Endothelial cell of umbilical vein (primary cell): ENCODE results near the gene CLEC20A. TPM values are rescaled to one million over a fixed set of nuclear protein-coding genes. Genes with fewer than 3 reads are reported as not detected.

Experiments used
- BruUV-seq: library from RNA; stranded (reverse); fragments of 400-500 nt; replicated peaks from 2 replicates; lab custom pipeline; 2021; lab: Mats Ljungman, UMichigan
- CTCF ChIA-PET: fragments of 300-600, 350-600 bp; sonication (Branson Sonifier 250); formaldehyde crosslinking; loops from one replicate; lab custom pipeline; 2021; ENCODE audit warnings: antibody characterized with exemption, inconsistent platforms; lab: Charles Lee
- POLR2A ChIA-PET: fragments of 300-600, 350-600 bp; sonication (Branson Sonifier 250); formaldehyde crosslinking; loops from one replicate; lab custom pipeline; 2021; ENCODE audit warnings: antibody characterized with exemption, inconsistent platforms; lab: Charles Lee
- DNase-seq: peaks from one replicate; pipeline ENCODE4 v3.0.0-alpha.2; 2011; ENCODE audit warnings: low read depth, low spot score
- FAIRE-seq: peaks from 2 replicates; lab custom pipeline; 2011; peaks lifted over from hg19 to GRCh38; lab: Jason Lieb, UNC
- H2AFZ ChIP-seq: 2 replicates; pipeline ENCODE4 v1.6.0; 2012; ENCODE audit warnings: low read depth, low read length, control low read depth, inconsistent platforms
- H3K27ac ChIP-seq: 2 replicates; pipeline ENCODE4 v1.5.1; 2011; ENCODE audit warnings: low read depth, mild to moderate bottlenecking, control low read depth, low read length, moderate library complexity; ENCODE audit not compliant: insufficient read depth
- H3K27me3 ChIP-seq, 2 experiments: 2 replicates each; pipeline versions ENCODE4 v1.6.0 to v1.6.1; 2011; ENCODE audit warnings: low read length in 2 of 2, mixed read lengths in 1 of 2; ENCODE audit not compliant: control insufficient read depth in 2 of 2, insufficient read depth in 2 of 2
- H3K36me3 ChIP-seq, 2 experiments: 2 replicates in 1 of 2; 3 replicates in 1 of 2; pipeline ENCODE4 v1.5.1; 2011; ENCODE audit warnings: low read length in 2 of 2, mild to moderate bottlenecking in 1 of 2, moderate library complexity in 1 of 2; ENCODE audit not compliant: control insufficient read depth in 2 of 2, insufficient read depth in 2 of 2; ENCODE audit errors: extremely low read depth in 1 of 2
- H3K4me1 ChIP-seq: 3 replicates; pipeline ENCODE4 v1.5.1; 2011; ENCODE audit warnings: mild to moderate bottlenecking, low read length; ENCODE audit not compliant: control insufficient read depth, insufficient read depth; ENCODE audit errors: extremely low read depth
- H3K4me2 ChIP-seq: 2 replicates; pipeline ENCODE4 v1.6.1; 2011; ENCODE audit warnings: low read length, control low read depth, mixed read lengths; ENCODE audit not compliant: insufficient read depth
- H3K4me3 ChIP-seq, 3 experiments: fragments of 200-600 bp in 1 of 3; sonication (generic), shearing (Covaris generic) in 1 of 3; replicated peaks in 1 of 3; 2 replicates each; pipeline ENCODE4 v1.5.1; 2011 to 2016; ENCODE audit warnings: control low read depth in 3 of 3, low read length in 3 of 3, mild to moderate bottlenecking in 2 of 3, inconsistent platforms in 1 of 3, low read depth in 1 of 3, moderate library complexity in 1 of 3; ENCODE audit not compliant: insufficient read depth in 1 of 3
- H3K79me2 ChIP-seq: 2 replicates; pipeline ENCODE4 v1.6.0; 2012; ENCODE audit warnings: low read length, inconsistent platforms; ENCODE audit not compliant: control insufficient read depth, insufficient read depth
- H3K9ac ChIP-seq: replicated peaks from 2 replicates; pipeline ENCODE3; 2011; ENCODE audit warnings: low read length, control low read depth; ENCODE audit not compliant: insufficient read depth; ENCODE audit errors: extremely low read depth
- H3K9me1 ChIP-seq: replicated peaks from 3 replicates; pipeline ENCODE4 v1.6.0; 2011; ENCODE audit warnings: mild to moderate bottlenecking, low read length; ENCODE audit not compliant: control insufficient read depth, insufficient read depth; ENCODE audit errors: extremely low read depth
- H3K9me3 ChIP-seq: replicated peaks from 2 replicates; pipeline ENCODE4 v1.5.1; 2012; ENCODE audit warnings: low read length, inconsistent platforms; ENCODE audit not compliant: control insufficient read depth, insufficient read depth
- H4K20me1 ChIP-seq: replicated peaks from 2 replicates; pipeline ENCODE3; 2011; ENCODE audit warnings: mild to moderate bottlenecking, low read length; ENCODE audit not compliant: control insufficient read depth, insufficient read depth; ENCODE audit errors: extremely low read depth
- EZH2 ChIP-seq: IDR thresholded peaks from 2 replicates; pipeline ENCODE4 v1.6.1; 2012; ENCODE audit warnings: borderline replicate concordance, low read depth, mild to moderate bottlenecking, moderate library complexity, low read length, inconsistent platforms; ENCODE audit not compliant: severe bottlenecking
- FOS ChIP-seq: IDR thresholded peaks from 2 replicates; pipeline ENCODE4 v1.6.1; 2011; ENCODE audit warnings: mild to moderate bottlenecking, low read length, moderate library complexity, borderline replicate concordance; ENCODE audit not compliant: insufficient read depth
- GATA2 ChIP-seq: IDR thresholded peaks from 2 replicates; pipeline ENCODE4 v1.7.0; 2011; ENCODE audit warnings: low read depth, mild to moderate bottlenecking, moderate library complexity, mixed read lengths, low read length; ENCODE audit not compliant: insufficient read length, insufficient read depth
- JUN ChIP-seq: IDR thresholded peaks from 2 replicates; pipeline ENCODE4 v1.6.1; 2011; ENCODE audit warnings: borderline replicate concordance, low read depth; ENCODE audit not compliant: insufficient read length, insufficient read depth
- MYC ChIP-seq: IDR thresholded peaks from one replicate; pipeline ENCODE4 v1.6.1; 2011; ENCODE audit warnings: mild to moderate bottlenecking, low read depth, low read length
- POLR2A ChIP-seq: IDR thresholded peaks from 2 replicates; pipeline ENCODE4 v1.6.1; 2012; ENCODE audit warnings: low read depth, mild to moderate bottlenecking, control low read depth, low read length
- POLR2AphosphoS5 ChIP-seq: IDR thresholded peaks from 2 replicates; pipeline ENCODE4 v1.6.1; 2012; ENCODE audit warnings: low read depth, mild to moderate bottlenecking, control low read depth, low read length, moderate library complexity; ENCODE audit not compliant: insufficient read depth
- dilution Hi-C: fragments of 300-500 bp; cut with MboI; formaldehyde crosslinking; loops from one replicate; pipeline ENCODE4 v1.15.0; 2019; ENCODE audit warnings: low sequenced_read_pairs; ENCODE audit not compliant: extremely low pct_ligation_motif_present
- intact Hi-C: fragments of 100-400 bp; cut with micrococcal nuclease; formaldehyde crosslinking; loops from one replicate; pipeline ENCODE4 v1.10.0; 2022
- polyA plus RNA-seq, 4 experiments: library from polyadenylated mRNA; depleted of rRNA in 3 of 4; stranded (reverse) in 3 of 4; unstranded in 1 of 4; fragments of >200 nt; gene quantifications; 2 replicates each; pipeline versions ENCODE4 v1.2.1 to v1.2.3, GENCODE V29; 2011 to 2012; ENCODE audit warnings: missing spikeins in 1 of 4
- total RNA-seq: library from RNA; stranded (reverse); gene quantifications from 2 replicates; pipeline ENCODE4 v1.2.3, GENCODE V29; 2021
- TF ChIP-seq, protein P1 (sequence below): IDR thresholded peaks from 2 replicates; pipeline ENCODE4 v1.6.1; 2011; ENCODE audit not compliant: insufficient read depth, insufficient read length
- TF ChIP-seq, protein P2 (sequence below), 2 donors: IDR thresholded peaks; 1 replicate in 1 of 2; 2 replicates in 1 of 2; pipeline ENCODE4 v1.5.1; 2011; ENCODE audit warnings: low read length in 2 of 2, mild to moderate bottlenecking in 2 of 2, moderate library complexity in 2 of 2, control low read depth in 1 of 2, inconsistent platforms in 1 of 2, low read depth in 1 of 2; ENCODE audit not compliant: insufficient read depth in 1 of 2; ENCODE audit errors: extremely low read depth in 1 of 2

Gene CLEC20A
- total and polyA plus RNA-seq, 2 donors (not counting 3 experiments of a cell fraction or from before 2014, with no cell fraction given): not detected

DNA sequence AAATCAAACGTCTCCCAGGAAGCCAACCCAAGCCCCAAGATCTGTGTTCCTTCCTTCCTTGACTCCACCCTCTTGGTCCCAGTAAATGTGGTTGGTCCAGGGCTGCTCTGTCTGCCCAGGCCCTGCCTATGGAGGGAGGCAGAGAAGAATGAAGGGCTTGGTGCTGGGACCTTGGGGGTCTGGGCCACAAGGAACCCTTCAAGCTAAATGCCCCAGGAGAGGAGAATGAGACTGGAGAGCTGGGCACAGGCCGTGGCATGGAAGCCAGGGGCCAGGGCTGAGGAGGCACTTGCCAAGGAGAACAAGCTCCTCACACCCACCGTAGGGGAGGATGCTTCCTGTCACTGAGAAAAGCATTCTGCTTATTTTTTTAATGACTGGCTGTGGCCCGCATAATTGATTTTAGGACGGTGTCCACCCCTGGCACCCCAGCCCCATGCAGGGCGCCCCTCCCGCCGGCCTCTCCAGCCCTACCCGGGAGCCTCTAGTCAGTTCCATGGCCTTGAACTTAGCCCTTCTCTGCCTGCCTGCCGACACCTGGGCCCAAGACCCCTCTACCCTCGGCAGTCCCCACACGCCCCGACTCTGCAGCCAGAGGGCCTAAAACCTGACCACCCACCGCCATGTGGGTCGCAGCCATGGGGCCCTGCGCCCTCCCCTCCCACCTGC lies 889 bp downstream of the CLEC20A start:
- Histone ChIP-seq H3K27ac (no peak overlapping the region), H3K27me3 (no peaks in the 10 kb centered on the region), H3K9me1 (no peaks in the 10 kb centered on the region), H2AFZ (no peak overlapping the region), H3K4me1 (no peaks in the 10 kb centered on the region), H4K20me1 (no peaks in the 10 kb centered on the region), H3K79me2 (no peaks in the 10 kb centered on the region), H3K4me3 (no peak overlapping the region), H3K9ac (no peak overlapping the region), H3K4me2 (no peak overlapping the region), H3K36me3 (no peaks in the 10 kb centered on the region), H3K9me3 (no peaks in the 10 kb centered on the region)
- DNase-seq (no peak), FAIRE-seq (no peak)
- dilution Hi-C loops: no loop called here
- no peak for TF ChIP-seq MYC
- TF ChIP-seq, protein P1, sequence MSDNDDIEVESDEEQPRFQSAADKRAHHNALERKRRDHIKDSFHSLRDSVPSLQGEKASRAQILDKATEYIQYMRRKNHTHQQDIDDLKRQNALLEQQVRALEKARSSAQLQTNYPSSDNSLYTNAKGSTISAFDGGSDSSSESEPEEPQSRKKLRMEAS: no peak
- TF ChIP-seq, protein P2, sequence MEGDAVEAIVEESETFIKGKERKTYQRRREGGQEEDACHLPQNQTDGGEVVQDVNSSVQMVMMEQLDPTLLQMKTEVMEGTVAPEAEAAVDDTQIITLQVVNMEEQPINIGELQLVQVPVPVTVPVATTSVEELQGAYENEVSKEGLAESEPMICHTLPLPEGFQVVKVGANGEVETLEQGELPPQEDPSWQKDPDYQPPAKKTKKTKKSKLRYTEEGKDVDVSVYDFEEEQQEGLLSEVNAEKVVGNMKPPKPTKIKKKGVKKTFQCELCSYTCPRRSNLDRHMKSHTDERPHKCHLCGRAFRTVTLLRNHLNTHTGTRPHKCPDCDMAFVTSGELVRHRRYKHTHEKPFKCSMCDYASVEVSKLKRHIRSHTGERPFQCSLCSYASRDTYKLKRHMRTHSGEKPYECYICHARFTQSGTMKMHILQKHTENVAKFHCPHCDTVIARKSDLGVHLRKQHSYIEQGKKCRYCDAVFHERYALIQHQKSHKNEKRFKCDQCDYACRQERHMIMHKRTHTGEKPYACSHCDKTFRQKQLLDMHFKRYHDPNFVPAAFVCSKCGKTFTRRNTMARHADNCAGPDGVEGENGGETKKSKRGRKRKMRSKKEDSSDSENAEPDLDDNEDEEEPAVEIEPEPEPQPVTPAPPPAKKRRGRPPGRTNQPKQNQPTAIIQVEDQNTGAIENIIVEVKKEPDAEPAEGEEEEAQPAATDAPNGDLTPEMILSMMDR (IDR thresholded peaks at IDR 0.05; ENCODE audit: extremely low read depth in 1 of 2, insufficient read depth in 1 of 2, low read depth in 1 of 2, low read length in 2 of 2): no peak
- TF ChIP-seq POLR2AphosphoS5: no peak
- TF ChIP-seq JUN: no peak
- TF ChIP-seq GATA2: no peak
- no peak for TF ChIP-seq FOS
- no peak for TF ChIP-seq EZH2
- no peak for TF ChIP-seq POLR2A
- no TSS peak for BruUV-seq
- intact Hi-C loops: no loop called here
- CTCF ChIA-PET: interaction anchor here (0.5 to 1.9 kb wide), 4 partner anchors 9 to 185 kb away, joined by 3 to 8 read pairs (median 4); no protein-coding TSS in a partner anchor
- POLR2A ChIA-PET: no interaction called here
